BLaER1 treated with 17β-estradiol and CSF1 and Interleukin-3, amounts not matched to agents 10 nM and 100 nM (cell line): ENCODE measurements around the gene WNT7A.

Experiments
- H3K27ac ChIP-seq, 11 experiments: shearing (Covaris generic); formaldehyde crosslinking; 2 replicates each; pipeline ENCODE4 v1.8.1; 2022
- H3K27me3 ChIP-seq, 11 experiments: shearing (Covaris generic); formaldehyde crosslinking; 2 replicates each; pipeline ENCODE4 v1.8.1; 2022
- H3K36me3 ChIP-seq, 11 experiments: shearing (Covaris generic); formaldehyde crosslinking; 2 replicates each; pipeline ENCODE4 v1.8.1; 2022
- H3K4me1 ChIP-seq, 10 experiments: shearing (Covaris generic); formaldehyde crosslinking; 2 replicates each; pipeline ENCODE4 v1.8.1; 2022
- H3K4me2 ChIP-seq, 11 experiments: shearing (Covaris generic); formaldehyde crosslinking; 2 replicates each; pipeline ENCODE4 v1.8.1; 2022
- H3K4me3 ChIP-seq, 10 experiments: shearing (Covaris generic); formaldehyde crosslinking; 2 replicates each; pipeline ENCODE4 v1.8.1; 2022
- H3K9ac ChIP-seq, 11 experiments: shearing (Covaris generic); formaldehyde crosslinking; 2 replicates each; pipeline ENCODE4 v1.8.1; 2022
- H3K9me3 ChIP-seq, 11 experiments: shearing (Covaris generic); formaldehyde crosslinking; replicated peaks in 1 of 11; 2 replicates each; pipeline ENCODE4 v1.8.1; 2022
- H4K20me1 ChIP-seq, 11 experiments: shearing (Covaris generic); formaldehyde crosslinking; 2 replicates each; pipeline ENCODE4 v1.8.1; 2022
- Cebpa-rat ChIP-seq, 11 experiments: shearing (Covaris generic); IDR thresholded peaks; 2 replicates each; pipeline ENCODE4 v1.8.1; 2022

Gene WNT7A

DNA sequence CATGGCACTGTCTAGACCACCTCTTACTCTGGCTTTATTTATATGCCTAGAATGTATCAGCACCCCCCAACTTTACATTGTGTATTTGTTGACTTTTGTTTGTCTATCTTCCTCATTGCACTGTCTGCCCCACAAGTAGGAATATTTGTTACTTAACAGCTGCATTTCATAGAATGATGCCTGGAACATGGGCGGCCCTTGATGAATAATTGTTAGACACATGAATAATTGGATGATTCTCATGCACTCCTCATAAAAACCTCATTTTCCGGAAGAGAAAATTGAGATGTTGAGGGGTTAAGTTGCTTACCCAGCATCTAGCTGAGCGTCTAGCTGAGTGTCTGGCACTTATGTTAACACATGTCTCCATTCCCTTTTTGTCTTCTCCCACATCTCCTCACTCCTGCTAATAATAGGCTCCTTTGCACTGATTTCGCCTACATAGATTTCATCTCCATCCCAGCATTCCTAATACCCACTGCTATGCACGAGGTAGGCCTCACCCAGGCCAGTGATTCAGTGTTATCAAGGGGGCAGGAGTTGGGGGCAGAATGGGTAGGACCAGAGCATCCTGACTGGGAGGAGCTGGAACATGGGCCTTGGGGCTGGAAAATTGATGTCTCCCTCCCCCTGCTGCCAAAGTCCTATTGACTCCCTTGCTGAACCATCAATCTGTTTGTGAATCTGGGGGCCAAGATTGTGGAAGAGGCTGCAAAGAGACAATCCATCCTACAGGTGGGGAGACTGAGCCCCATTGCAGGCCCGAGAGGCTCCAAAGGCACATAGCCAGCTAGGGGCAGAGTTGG is 7.8 kb upstream of the WNT7A start:
- no peak overlapping the region for H3K27ac ChIP-seq
- H3K4me2 ChIP-seq: no peak overlapping the region
- no peak overlapping the region for H3K9ac ChIP-seq
- H3K9me3 ChIP-seq: peaks cover 0 to 11% (median 0%) of the 10 kb centered on the region in 11 experiments; a peak in 7 of 22 replicates
- TF ChIP-seq Cebpa-rat (IDR thresholded peaks at IDR 0.05): no peak
- peaks cover 0 to 17% (median 12%) of the 10 kb centered on the region in 11 experiments; a peak in 15 of 22 replicates for H3K27me3 ChIP-seq
- H3K4me3 ChIP-seq: no peak overlapping the region
- peaks cover 14 to 23% (median 18%) of the 10 kb centered on the region in 10 experiments for H3K4me1 ChIP-seq
- H4K20me1 ChIP-seq: no peaks in the 10 kb centered on the region; a peak in 1 of 22 replicates
- H3K36me3 ChIP-seq: no peaks in the 10 kb centered on the region

DNA sequence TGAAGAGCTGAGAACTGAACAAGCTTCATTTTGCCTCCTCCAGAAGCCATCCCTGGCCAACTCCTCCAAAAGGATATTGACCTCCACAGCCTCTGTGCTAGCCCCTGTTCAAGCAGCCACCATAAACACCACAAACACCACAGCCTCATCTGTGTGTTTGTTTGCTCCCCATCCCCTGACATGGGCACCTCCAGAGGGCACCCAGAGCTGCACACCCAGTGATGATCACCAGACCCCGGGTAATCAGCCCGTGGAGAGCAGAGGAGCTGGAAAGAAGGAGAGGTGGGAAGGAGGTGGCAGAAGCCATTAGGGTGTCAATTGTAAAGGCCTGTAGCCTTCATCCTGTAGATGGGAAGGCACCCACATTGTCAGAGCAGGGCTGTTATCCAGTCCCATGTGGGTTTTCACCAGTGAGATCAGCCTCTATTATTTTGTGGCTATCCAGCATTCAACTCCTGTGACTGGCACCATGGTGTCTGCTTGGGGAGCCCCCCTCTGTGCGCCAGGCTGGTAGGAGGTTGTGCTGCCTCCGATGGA is 6.8 kb upstream of the WNT7A start:
- Histone ChIP-seq H3K36me3 (no peaks in the 10 kb centered on the region), H3K4me2 (no peak overlapping the region), H3K27ac (no peak overlapping the region), H4K20me1 (no peaks in the 10 kb centered on the region; a peak in 1 of 22 replicates), H3K27me3 (peaks cover 6 to 27% (median 23%) of the 10 kb centered on the region in 11 experiments), H3K9ac (no peak overlapping the region), H3K9me3 (peaks cover 0 to 11% (median under 1%) of the 10 kb centered on the region in 11 experiments; a peak in 8 of 22 replicates), H3K4me3 (no peak overlapping the region), H3K4me1 (peaks cover 14 to 19% (median 18%) of the 10 kb centered on the region in 10 experiments)
- TF ChIP-seq Cebpa-rat (IDR thresholded peaks at IDR 0.05): no peak

DNA sequence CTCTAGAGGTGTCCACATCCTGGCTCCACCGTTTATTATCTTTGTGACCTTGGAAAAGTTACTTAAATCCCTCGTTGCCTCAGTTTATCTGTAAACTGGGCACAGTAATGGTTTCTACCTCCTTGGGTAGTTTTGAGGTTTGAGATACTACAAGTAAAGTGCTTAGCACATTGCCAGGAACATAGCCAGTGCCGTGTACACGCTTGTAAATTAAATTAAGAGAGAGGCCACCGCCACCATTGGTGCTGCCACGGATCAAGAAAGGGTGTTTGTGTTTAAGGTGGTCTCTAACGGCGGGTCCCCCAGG is 5.8 kb upstream of the WNT7A start:
- no peaks in the 10 kb centered on the region for H3K36me3 ChIP-seq
- H3K4me1 ChIP-seq: peaks cover 4 to 9% (median 8%) of the 10 kb centered on the region in 10 experiments
- H3K9ac ChIP-seq: no peak overlapping the region
- no peak for TF ChIP-seq Cebpa-rat (IDR thresholded peaks at IDR 0.05)
- H3K27ac ChIP-seq: no peak overlapping the region
- H3K4me2 ChIP-seq: no peak overlapping the region
- peaks cover 0 to 14% (median 2%) of the 10 kb centered on the region in 11 experiments; a peak in 10 of 22 replicates for H3K9me3 ChIP-seq
- H3K4me3 ChIP-seq: no peak overlapping the region
- H3K27me3 ChIP-seq: peaks cover 16 to 37% (median 33%) of the 10 kb centered on the region in 11 experiments
- H4K20me1 ChIP-seq: peaks cover 0 to 5% (median 0%) of the 10 kb centered on the region in 11 experiments; a peak in 2 of 22 replicates

DNA sequence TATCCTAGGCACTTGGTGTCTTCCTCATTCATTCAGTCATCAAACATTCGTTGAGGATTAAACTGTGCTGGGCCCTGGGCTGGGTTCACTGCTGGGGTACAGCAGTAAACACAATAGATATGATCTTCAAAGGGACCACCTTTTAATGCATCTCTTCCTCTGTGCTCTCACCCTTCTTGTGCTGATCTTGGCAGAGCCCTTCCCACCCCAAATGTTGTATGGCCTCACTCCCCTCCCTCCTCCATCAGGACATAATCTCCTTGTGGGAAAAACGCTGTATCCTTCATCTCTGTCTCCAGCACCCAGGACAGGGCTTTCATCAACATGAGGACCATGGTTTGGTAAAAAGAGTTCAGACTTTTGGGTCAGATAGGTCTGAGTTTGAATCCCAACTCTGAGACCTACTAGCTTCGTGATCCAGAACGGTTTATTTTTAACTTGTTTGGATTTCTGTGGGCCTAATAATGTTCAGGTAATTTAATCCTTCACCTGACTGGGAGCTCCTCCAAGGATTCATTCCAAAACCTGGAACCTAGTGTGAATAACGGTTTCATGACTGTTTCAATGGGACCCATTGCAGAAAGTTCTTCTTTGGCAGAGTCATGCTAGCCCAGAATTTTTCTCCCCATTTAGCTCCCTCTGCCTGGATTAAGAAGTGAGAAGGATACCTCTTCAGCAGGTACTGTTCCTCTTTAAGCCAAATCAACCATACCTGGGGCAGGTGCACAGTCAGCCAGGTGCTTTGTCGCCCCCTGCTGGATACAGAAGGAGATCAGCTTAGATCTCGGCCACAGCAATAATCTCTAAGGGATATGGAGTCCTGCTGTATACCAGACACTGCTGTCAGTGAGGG is 5.2 kb upstream of the WNT7A start:
- H3K4me1 ChIP-seq: peaks cover 0 to 3% (median 2%) of the 10 kb centered on the region in 10 experiments; a peak in 12 of 20 replicates
- H3K4me3 ChIP-seq: no peak overlapping the region
- no peaks in the 10 kb centered on the region for H3K36me3 ChIP-seq
- no peak for TF ChIP-seq Cebpa-rat (IDR thresholded peaks at IDR 0.05)
- H3K9ac ChIP-seq: no peak overlapping the region
- H3K9me3 ChIP-seq: peaks cover 0 to 19% (median 7%) of the 10 kb centered on the region in 11 experiments; a peak in 11 of 22 replicates
- H3K27me3 ChIP-seq: peaks cover 21 to 43% (median 39%) of the 10 kb centered on the region in 11 experiments
- peaks cover 0 to 9% (median 0%) of the 10 kb centered on the region in 11 experiments; a peak in 2 of 22 replicates for H4K20me1 ChIP-seq
- H3K4me2 ChIP-seq: no peak overlapping the region
- H3K27ac ChIP-seq: no peak overlapping the region

DNA sequence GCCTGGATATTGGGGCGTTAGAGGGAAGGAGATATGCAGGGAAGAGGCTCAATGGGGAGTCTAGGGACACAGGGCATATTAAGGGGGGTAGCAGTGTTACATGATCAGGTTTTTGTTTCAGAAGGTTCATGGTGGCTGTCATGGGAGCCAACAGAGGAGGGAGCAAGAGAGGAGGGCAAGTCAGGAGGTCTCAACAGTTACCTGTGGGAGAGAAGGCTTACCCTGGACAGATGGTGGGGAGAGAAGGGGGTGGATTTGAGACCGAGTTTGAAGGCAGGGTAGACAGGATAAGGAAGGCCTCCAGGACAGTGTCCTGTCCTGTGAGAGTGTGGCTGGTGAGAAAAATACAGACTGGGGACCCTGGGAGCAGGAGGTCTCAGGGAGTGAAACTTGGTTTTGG is 3.8 kb upstream of the WNT7A start:
- H3K4me2 ChIP-seq: no peak overlapping the region
- H4K20me1 ChIP-seq: peaks cover 0 to 19% (median 0%) of the 10 kb centered on the region in 11 experiments; a peak in 4 of 22 replicates
- peaks cover 0 to 29% (median 15%) of the 10 kb centered on the region in 11 experiments; a peak in 16 of 22 replicates for H3K9me3 ChIP-seq
- H3K27ac ChIP-seq: no peak overlapping the region
- H3K4me3 ChIP-seq: no peak overlapping the region
- no peaks in the 10 kb centered on the region for H3K36me3 ChIP-seq
- TF ChIP-seq Cebpa-rat (IDR thresholded peaks at IDR 0.05): no peak
- H3K27me3 ChIP-seq: peaks cover 35 to 57% (median 53%) of the 10 kb centered on the region in 11 experiments
- no peak overlapping the region for H3K9ac ChIP-seq
- H3K4me1 ChIP-seq: no peaks in the 10 kb centered on the region

DNA sequence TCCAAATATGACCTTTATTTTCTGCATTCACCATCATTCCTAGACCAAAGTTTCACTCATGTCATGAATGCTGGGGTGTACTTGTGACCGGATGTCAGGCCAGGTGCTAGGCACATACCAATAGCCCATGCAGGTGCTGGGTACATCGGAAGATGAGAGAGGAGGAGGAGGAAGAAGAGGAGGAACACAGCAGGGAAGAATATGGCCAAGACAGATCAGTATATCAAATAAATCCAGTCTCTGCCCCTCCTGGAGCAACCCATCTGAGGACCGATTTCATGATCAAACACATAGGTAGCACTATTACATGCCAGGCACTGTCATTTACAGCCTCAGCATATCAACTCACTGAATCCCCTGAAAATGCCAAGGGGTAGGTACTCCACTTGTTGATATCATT is 3.0 kb upstream of the WNT7A start:
- Histone ChIP-seq H3K9ac (no peak overlapping the region), H3K27me3 (peaks cover 43 to 65% (median 61%) of the 10 kb centered on the region in 11 experiments), H3K27ac (no peak overlapping the region), H4K20me1 (peaks cover 0 to 25% (median 0%) of the 10 kb centered on the region in 11 experiments; a peak in 6 of 22 replicates), H3K4me3 (no peak overlapping the region), H3K36me3 (no peaks in the 10 kb centered on the region), H3K9me3 (peaks cover 0 to 34% (median 19%) of the 10 kb centered on the region in 11 experiments; a peak in 16 of 22 replicates), H3K4me2 (no peak overlapping the region), H3K4me1 (no peaks in the 10 kb centered on the region)
- no peak for TF ChIP-seq Cebpa-rat (IDR thresholded peaks at IDR 0.05)

DNA sequence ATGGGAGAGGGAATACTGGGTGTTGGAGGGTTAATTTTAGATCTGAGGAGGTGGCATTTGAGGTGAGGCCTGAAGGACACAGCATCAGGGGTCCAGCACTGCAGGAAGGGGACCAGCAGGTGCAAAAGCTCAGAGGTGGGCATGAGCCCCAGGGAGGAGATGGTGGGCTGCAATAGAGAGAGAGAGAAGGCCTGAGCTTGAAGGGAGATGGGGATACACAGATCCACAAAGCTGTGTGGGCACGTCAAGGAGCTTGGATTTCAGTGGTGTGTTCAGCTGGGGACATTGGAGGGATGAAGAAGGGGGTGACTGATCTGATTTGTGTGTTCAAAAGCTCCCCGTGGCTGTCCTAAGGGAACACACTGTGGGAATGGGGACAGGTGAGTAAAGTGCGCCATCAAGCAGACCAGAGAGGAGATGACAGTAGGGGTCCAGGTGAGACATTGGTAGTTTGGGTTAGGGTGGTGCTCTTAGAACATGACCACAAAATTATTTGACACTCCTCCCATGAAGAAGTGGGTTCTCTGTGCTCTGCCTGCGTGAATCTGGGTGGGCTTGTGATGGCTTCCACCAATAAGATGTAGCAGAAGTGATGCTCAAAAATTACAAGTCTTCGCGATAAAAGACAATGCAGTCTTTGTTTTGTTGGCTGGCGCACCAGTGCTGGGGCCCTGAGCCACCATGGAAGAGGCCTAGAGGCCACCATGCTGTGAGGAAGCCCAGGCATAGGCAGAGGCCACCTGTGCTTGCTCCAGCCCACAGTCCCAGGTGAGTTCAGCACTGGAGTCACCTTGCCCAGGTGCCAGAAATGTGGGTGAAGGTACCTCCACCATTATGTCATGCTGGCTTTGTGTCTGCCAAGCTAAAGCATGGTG is 1.9 kb upstream of the WNT7A start:
- Histone ChIP-seq H3K4me1 (no peaks in the 10 kb centered on the region), H3K9me3 (peaks cover 0 to 34% (median 19%) of the 10 kb centered on the region in 11 experiments; a peak in 16 of 22 replicates), H3K9ac (no peak overlapping the region), H3K4me3 (no peak overlapping the region), H3K36me3 (no peaks in the 10 kb centered on the region), H4K20me1 (peaks cover 0 to 25% (median 0%) of the 10 kb centered on the region in 11 experiments; a peak in 7 of 22 replicates), H3K4me2 (no peak overlapping the region), H3K27me3 (peaks cover 54 to 76% (median 72%) of the 10 kb centered on the region in 11 experiments), H3K27ac (no peak overlapping the region)
- TF ChIP-seq Cebpa-rat (IDR thresholded peaks at IDR 0.05): no peak

DNA sequence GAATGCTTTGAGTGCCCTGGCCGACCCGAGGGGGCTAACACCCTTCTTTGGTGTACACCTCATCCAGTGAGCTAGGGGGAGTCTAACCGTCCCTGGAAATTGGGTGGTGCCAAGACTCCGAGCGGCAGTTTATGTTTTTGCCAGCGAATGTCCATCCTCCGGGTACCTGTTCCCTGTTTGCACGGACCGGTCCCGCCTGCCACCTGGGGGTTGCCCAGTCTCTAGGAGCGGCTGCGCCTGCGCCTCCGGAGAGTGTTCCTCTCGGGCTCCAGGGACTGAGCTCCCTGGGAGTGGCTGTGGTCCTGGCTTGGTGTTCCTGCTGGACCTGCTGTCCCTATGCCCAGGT is 913 bp upstream of the WNT7A start:
- Histone ChIP-seq H3K36me3 (no peaks in the 10 kb centered on the region), H3K27me3 (peaks cover 63 to 86% (median 82%) of the 10 kb centered on the region in 11 experiments), H3K9me3 (peaks cover 0 to 34% (median 19%) of the 10 kb centered on the region in 11 experiments; a peak in 16 of 22 replicates), H3K4me1 (no peaks in the 10 kb centered on the region), H3K4me2 (no peak overlapping the region), H4K20me1 (peaks cover 0 to 25% (median 0%) of the 10 kb centered on the region in 11 experiments; a peak in 7 of 22 replicates), H3K4me3 (no peak overlapping the region), H3K27ac (no peak overlapping the region), H3K9ac (no peak overlapping the region)
- TF ChIP-seq Cebpa-rat (IDR thresholded peaks at IDR 0.05): no peak
